CD4-positive, alpha-beta T cell treated with Interleukin-17A for 1 hour (primary cell): ENCODE results near the gene EIF1B.

Experiments
- DNase-seq: peaks from one replicate; pipeline ENCODE4 v3.0.0-alpha.2; 2020

The EIF1B gene

GRCh38 chr3:40309925-40310695 lies 603 bp downstream of the EIF1B start:
- peak; percentile 46 for DNase-seq

- peak; percentile 2 for DNase-seq
These were observed 1.2 kb downstream of the EIF1B start for GRCh38 chr3:40310705-40311104.

- no peak for DNase-seq
These were observed 3.2 kb downstream of the EIF1B start for GRCh38 chr3:40312661-40313226.

GRCh38 chr3:40313975-40314860 lies 4.7 kb downstream of the EIF1B start:
- no peak for DNase-seq

GRCh38 chr3:40317061-40317855 lies 7.8 kb downstream of the EIF1B start:
- peak; percentile 75 for DNase-seq

GRCh38 chr3:40321818-40322217 lies 12.3 kb downstream of the EIF1B start:
- DNase-seq, result no peak

GRCh38 chr3:40323946-40324345 lies 14.4 kb downstream of the EIF1B start:
- no peak for DNase-seq

- DNase-seq, result no peak
These were observed 15.1 kb downstream of the EIF1B start for GRCh38 chr3:40324621-40325020.

- no peak for DNase-seq
These were observed 16.0 kb downstream of the EIF1B start for GRCh38 chr3:40325465-40325864.

GRCh38 chr3:40328374-40328773 lies 18.9 kb downstream of the EIF1B start:
- no peak for DNase-seq

GRCh38 chr3:40329071-40329470 lies 19.6 kb downstream of the EIF1B start:
- DNase-seq, result no peak

GRCh38 chr3:40332684-40333083 lies 23.2 kb downstream of the EIF1B start:
- DNase-seq, result no peak

- no peak for DNase-seq
These were observed 23.9 kb downstream of the EIF1B start for GRCh38 chr3:40333416-40333815.

GRCh38 chr3:40333852-40334251 lies 24.3 kb downstream of the EIF1B start:
- no peak for DNase-seq

GRCh38 chr3:40336101-40336500 lies 26.6 kb downstream of the EIF1B start:
- DNase-seq, result no peak

- no peak for DNase-seq
These were observed 27.1 kb downstream of the EIF1B start for GRCh38 chr3:40336511-40337135.

- no peak for DNase-seq
These were observed 27.9 kb downstream of the EIF1B start for GRCh38 chr3:40337136-40338108.

GRCh38 chr3:40339871-40340270 lies 30.4 kb downstream of the EIF1B start:
- no peak for DNase-seq

GRCh38 chr3:40340541-40341170 lies 31.1 kb downstream of the EIF1B start:
- no peak for DNase-seq

GRCh38 chr3:40341671-40342070 lies 32.2 kb downstream of the EIF1B start:
- DNase-seq, result no peak

- DNase-seq, result no peak
These were observed 41.0 kb downstream of the EIF1B start for GRCh38 chr3:40350529-40350928.
